GM18499 (cell line): ENCODE results near the gene TTBK1.

Source experiments
- ATAC-seq: cut with Tn5 transposase; IDR thresholded peaks from one replicate; pipeline ENCODE4 v1.9.1; 2021; ENCODE audit warnings: moderate number of reproducible peaks; ENCODE audit not compliant: insufficient read depth, unreplicated experiment

The TTBK1 gene

DNA sequence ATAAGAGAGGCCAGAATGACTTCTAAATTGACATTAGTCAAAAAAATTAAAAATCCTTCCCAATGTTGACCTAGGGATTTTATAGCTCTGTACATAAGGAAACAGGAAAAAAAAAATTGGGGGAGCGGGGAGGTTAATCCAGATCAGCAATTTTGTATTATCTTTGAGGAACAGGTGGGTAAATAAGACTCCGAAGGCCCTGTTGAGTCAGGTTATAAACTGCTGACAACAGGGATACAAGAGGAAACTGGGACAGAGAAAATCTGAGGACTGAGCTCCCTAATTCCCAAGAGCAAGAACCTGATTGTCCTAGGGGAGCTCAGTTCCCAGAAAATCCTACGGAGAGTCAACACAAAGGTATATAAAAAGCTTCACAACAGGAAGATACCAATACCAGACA is 92.2 kb downstream of the TTBK1 start:
- no peak for ATAC-seq

GRCh38 chr6:43336382-43336781 is 93.1 kb downstream of the TTBK1 start:
- no peak for ATAC-seq
